GM23338 (cell line): ENCODE results near the gene ARR3. TPM values are rescaled to one million over a fixed set of nuclear protein-coding genes. Genes with fewer than 3 reads are reported as not detected.
A peak's percentile ranks its signal among the peaks of the same experiment; 100 is the strongest.

Experiments
- ATAC-seq: fragments of 200-7000 bp; cut with Tn5 transposase; 3 replicates; pipeline ENCODE4 v1.9.1; 2020
- DNase-seq: peaks from one replicate; pipeline ENCODE4 v3.0.0-alpha.2; 2015; ENCODE audit warnings: low spot score
- H2AFZ ChIP-seq: fragments of 200-600 bp; sonication (generic); 2 replicates; pipeline ENCODE4 v1.8.0; 2016; ENCODE audit warnings: antibody characterized with exemption, mild to moderate bottlenecking, moderate library complexity
- H3F3A ChIP-seq: fragments of 200-600 bp; sonication (generic); replicated peaks from 2 replicates; pipeline ENCODE4 v1.8.0; 2017; ENCODE audit warnings: antibody characterized with exemption, mixed run types, low read depth
- H3K27ac ChIP-seq: fragments of 200-600 bp; sonication (generic); 2 replicates; pipeline ENCODE4 v1.6.1; 2016; ENCODE audit warnings: low read depth
- H3K27me3 ChIP-seq: fragments of 200-600 bp; sonication (generic); 2 replicates; pipeline ENCODE4 v1.8.0; 2016; ENCODE audit warnings: mild to moderate bottlenecking, mixed run types, moderate library complexity; ENCODE audit not compliant: insufficient read depth
- H3K36me3 ChIP-seq: fragments of 200-600 bp; sonication (generic); 2 replicates; pipeline ENCODE4 v1.8.0; 2016; ENCODE audit warnings: mild to moderate bottlenecking; ENCODE audit not compliant: insufficient read depth
- H3K4me1 ChIP-seq: fragments of 200-600 bp; sonication (generic); 2 replicates; pipeline ENCODE4 v1.8.0; 2016; ENCODE audit warnings: mild to moderate bottlenecking, moderate library complexity; ENCODE audit not compliant: insufficient read depth
- H3K4me2 ChIP-seq: fragments of 200-600 bp; sonication (generic); 2 replicates; pipeline ENCODE4 v1.7.1; 2017; ENCODE audit warnings: mixed run types
- H3K4me3 ChIP-seq: fragments of 200-600 bp; sonication (generic); 2 replicates; pipeline ENCODE4 v1.6.1; 2016; ENCODE audit warnings: mixed run types
- H3K79me2 ChIP-seq: fragments of 200-600 bp; sonication (generic); replicated peaks from 2 replicates; pipeline ENCODE4 v1.8.0; 2017; ENCODE audit warnings: mild to moderate bottlenecking; ENCODE audit not compliant: insufficient read depth
- H3K9me2 ChIP-seq: fragments of 200-600 bp; sonication (generic); 2 replicates; pipeline ENCODE4 v1.8.0; 2017; ENCODE audit not compliant: insufficient read depth
- H4K20me1 ChIP-seq: fragments of 200-600 bp; sonication (generic); replicated peaks from 2 replicates; pipeline ENCODE4 v1.8.0; 2017; ENCODE audit warnings: mild to moderate bottlenecking; ENCODE audit not compliant: insufficient read depth
- H3K27ac Mint-ChIP-seq: 2 replicates; pipeline ENCODE4 v1.8.0; 2020; ENCODE audit warnings: inconsistent platforms, mild to moderate bottlenecking, moderate library complexity, mixed read lengths
- H3K27me3 Mint-ChIP-seq: 3 replicates; pipeline ENCODE4 v1.8.0; 2022; ENCODE audit warnings: low read depth, mild to moderate bottlenecking, moderate library complexity, mixed read lengths, inconsistent platforms; ENCODE audit not compliant: insufficient read depth, poor library complexity
- H3K36me3 Mint-ChIP-seq: 3 replicates; pipeline ENCODE4 v1.8.0; 2021; ENCODE audit warnings: low read depth, mild to moderate bottlenecking, inconsistent platforms, moderate library complexity, mixed read lengths
- H3K4me1 Mint-ChIP-seq: 3 replicates; pipeline ENCODE4 v1.8.0; 2020; ENCODE audit warnings: mild to moderate bottlenecking, inconsistent platforms, mixed read lengths
- H3K4me3 Mint-ChIP-seq: 3 replicates; pipeline ENCODE4 v1.8.0; 2021; ENCODE audit warnings: moderate library complexity, mild to moderate bottlenecking, inconsistent platforms, mixed read lengths
- H3K9me3 Mint-ChIP-seq: 3 replicates; pipeline ENCODE4 v1.8.0; 2020; ENCODE audit warnings: moderate library complexity, mild to moderate bottlenecking, inconsistent platforms, mixed read lengths
- EZH2 ChIP-seq: fragments of 200-600 bp; sonication (generic); IDR thresholded peaks from one replicate; pipeline ENCODE4 v1.8.0; 2017; ENCODE audit warnings: antibody characterized with exemption, mild to moderate bottlenecking, low read depth; ENCODE audit not compliant: unreplicated experiment
- EZH2phosphoT487 ChIP-seq: fragments of 200-600 bp; sonication (generic); IDR thresholded peaks from one replicate; pipeline ENCODE4 v1.8.1; 2018; ENCODE audit warnings: antibody characterized with exemption; ENCODE audit not compliant: unreplicated experiment
- ZNF331 ChIP-seq: fragments of 250-450 bp; sonication (Bioruptor Pico); IDR thresholded peaks from 2 replicates; pipeline ENCODE4 v1.5.0; 2020; ENCODE audit warnings: low read depth, mild to moderate bottlenecking, moderate library complexity
- polyA plus RNA-seq: library from polyadenylated mRNA; unstranded; fragments of >200 nt; fragmentation: Nextera tagmentation; extraction: Ambion mirVana; gene quantifications from 2 replicates; pipeline ENCODE4 v1.2.1, GENCODE V29; 2016
- total RNA-seq: library from RNA; depleted of rRNA; stranded (reverse); fragments of >200 nt; shearing (Covaris generic); gene quantifications from 2 replicates; pipeline ENCODE4 v1.2.3, GENCODE V29; 2014
- TF ChIP-seq, protein P1 (sequence below), 2 experiments: fragments of 200-600 bp in 1 of 2; sonication (generic) in 1 of 2; conservative IDR thresholded peaks; 2 replicates each; pipeline versions ENCODE4 v1.5.1 to v1.6.1; 2016 to 2017; ENCODE audit warnings: antibody characterized with exemption in 2 of 2, low read depth in 2 of 2, mild to moderate bottlenecking in 2 of 2, moderate library complexity in 1 of 2
- TF ChIP-seq, protein P2 (sequence below): fragments of 250-450 bp; sonication (Bioruptor Pico); IDR thresholded peaks from 2 replicates; pipeline ENCODE4 v1.5.0; 2020; ENCODE audit warnings: mild to moderate bottlenecking, moderate library complexity
- TF ChIP-seq, protein P3 (sequence below): IDR thresholded peaks from 2 replicates; pipeline ENCODE4 v1.6.1; 2016; ENCODE audit warnings: antibody characterized with exemption

The ARR3 gene
- total and polyA plus RNA-seq, 2 experiments from 2014 or later, result not detected

DNA sequence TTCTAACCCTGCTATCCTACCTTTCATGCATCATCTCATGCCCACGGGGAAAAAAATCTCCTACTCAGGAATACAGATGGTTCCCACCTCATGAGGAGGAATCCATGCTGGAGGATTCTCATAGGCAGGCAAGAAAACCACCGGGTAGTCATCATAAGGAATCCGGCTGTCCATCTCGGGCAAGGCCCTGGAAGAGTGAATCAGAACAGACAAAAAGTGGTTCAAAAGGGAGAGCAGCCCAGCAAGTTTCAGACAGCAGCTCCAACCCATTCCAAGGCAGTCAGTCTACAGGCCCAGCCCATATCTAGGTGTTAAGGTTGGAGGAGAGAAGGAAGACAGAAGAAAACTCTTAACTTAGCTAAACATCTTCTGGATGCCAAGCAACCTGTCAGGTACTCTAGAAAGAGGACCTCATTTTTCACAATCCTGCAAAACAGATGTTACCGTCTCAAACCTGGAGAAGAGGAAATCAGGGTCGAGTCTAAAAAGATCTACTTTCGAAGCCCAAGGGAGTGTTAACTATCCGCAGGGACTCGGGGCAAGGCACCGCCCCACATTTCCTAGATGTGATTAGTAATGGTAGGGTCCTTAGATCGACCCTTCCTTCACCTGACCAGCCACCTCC lies 21.1 kb downstream of the ARR3 start:
- peaks cover 5% of the 10 kb centered on the region; the same call in 1 of the 2 replicates for H3K36me3 ChIP-seq
- peak overlapping the region; percentile 80; the same call in 1 of the 2 replicates for H2AFZ ChIP-seq
- H3K27ac ChIP-seq, result no peak overlapping the region
- peaks cover 23% of the 10 kb centered on the region for H3K79me2 ChIP-seq
- peak overlapping the region; percentile 73 for H3K4me3 ChIP-seq
- H3K4me1 Mint-ChIP-seq, result peaks cover 5% of the 10 kb centered on the region; the same call in 2 of the 3 replicates
- no peak for DNase-seq
- H3K9me3 Mint-ChIP-seq, result no peaks in the 10 kb centered on the region; the same call in 2 of the 3 replicates
- H4K20me1 ChIP-seq, result no peaks in the 10 kb centered on the region
- no peaks in the 10 kb centered on the region for H3K27me3 ChIP-seq
- TF ChIP-seq, protein P1, sequence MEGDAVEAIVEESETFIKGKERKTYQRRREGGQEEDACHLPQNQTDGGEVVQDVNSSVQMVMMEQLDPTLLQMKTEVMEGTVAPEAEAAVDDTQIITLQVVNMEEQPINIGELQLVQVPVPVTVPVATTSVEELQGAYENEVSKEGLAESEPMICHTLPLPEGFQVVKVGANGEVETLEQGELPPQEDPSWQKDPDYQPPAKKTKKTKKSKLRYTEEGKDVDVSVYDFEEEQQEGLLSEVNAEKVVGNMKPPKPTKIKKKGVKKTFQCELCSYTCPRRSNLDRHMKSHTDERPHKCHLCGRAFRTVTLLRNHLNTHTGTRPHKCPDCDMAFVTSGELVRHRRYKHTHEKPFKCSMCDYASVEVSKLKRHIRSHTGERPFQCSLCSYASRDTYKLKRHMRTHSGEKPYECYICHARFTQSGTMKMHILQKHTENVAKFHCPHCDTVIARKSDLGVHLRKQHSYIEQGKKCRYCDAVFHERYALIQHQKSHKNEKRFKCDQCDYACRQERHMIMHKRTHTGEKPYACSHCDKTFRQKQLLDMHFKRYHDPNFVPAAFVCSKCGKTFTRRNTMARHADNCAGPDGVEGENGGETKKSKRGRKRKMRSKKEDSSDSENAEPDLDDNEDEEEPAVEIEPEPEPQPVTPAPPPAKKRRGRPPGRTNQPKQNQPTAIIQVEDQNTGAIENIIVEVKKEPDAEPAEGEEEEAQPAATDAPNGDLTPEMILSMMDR (conservative IDR thresholded peaks at IDR 0.05; ENCODE audit: low read depth in 2 of 2), result no peak
- TF ChIP-seq EZH2, result no peak
- no peak for TF ChIP-seq EZH2phosphoT487
- no peak for TF ChIP-seq ZNF331 (CRISPR knock-in tag)
- no peaks in the 10 kb centered on the region for H3F3A ChIP-seq
- H3K36me3 Mint-ChIP-seq, result peaks cover 11% of the 10 kb centered on the region; the same call in 2 of the 3 replicates
- peak overlapping the region; percentile 96 for H3K4me3 Mint-ChIP-seq
- peaks cover 9% of the 10 kb centered on the region for H3K4me1 ChIP-seq
- no peak overlapping the region for H3K27ac Mint-ChIP-seq
- H3K4me2 ChIP-seq, result peak overlapping the region; percentile 84
- no peaks in the 10 kb centered on the region for H3K9me2 ChIP-seq
- no peaks in the 10 kb centered on the region for H3K27me3 Mint-ChIP-seq
- no peak for ATAC-seq

DNA sequence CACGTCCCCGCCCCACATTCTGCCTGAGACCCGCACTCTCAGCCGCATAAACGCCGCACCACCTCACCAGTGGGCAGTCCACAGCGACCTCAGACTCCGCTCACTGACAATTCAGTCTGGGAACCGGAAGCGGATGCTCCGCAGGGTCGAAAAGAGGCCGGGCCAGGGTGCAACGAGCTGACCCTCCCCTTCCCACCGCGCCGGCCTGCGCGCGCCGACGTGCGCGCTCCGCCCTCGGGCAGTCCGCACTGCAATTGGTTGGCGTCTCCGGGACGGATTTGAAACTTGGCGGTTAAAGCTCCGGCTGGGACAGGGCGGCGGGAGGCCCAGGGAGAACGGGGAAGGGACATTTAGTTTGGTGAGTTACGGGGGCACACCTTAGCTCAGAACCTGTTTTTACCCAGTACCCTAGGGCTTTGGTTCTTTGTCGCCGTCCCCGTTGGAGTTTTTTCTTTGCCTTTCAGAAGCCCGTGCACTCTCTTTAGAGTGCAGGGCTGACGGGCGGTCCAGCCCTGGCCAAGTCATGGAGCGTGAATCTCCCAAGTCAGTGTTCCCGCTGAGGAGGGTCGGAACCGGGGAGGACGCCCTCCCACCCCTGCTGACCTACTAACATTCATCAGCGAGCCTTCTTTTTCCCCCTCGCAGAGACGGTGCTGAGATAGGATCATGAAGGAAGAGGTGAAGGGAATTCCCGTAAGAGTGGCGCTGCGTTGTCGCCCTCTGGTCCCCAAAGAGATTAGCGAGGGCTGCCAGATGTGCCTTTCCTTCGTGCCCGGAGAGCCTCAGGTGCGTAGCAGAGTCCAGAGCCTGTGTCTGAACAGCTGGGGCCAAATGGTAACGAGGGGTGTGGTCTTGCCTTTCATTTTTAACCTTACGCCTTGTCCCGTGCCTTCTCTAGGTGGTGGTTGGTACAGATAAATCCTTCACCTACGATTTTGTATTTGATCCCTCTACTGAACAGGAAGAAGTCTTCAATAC lies 21.9 kb downstream of the ARR3 start, which contains the start of the genes KIF4A and PDZD11:
Gene KIF4A (plus strand): TSS at position 312 of the 978 bp plus-strand sequence. CDS start 355 bp downstream, at position 667.
Gene PDZD11 (minus strand): TSS at position 135 of the 978 bp plus-strand sequence. CDS start 586 bp downstream, outside the sequence.
- Mint-ChIP-seq H3K4me1 (peaks cover 5% of the 10 kb centered on the region; the same call in 2 of the 3 replicates), H3K27ac (peak within 1 kb of the TSS; percentile 96), H3K27me3 (no peaks in the 10 kb centered on the region), H3K36me3 (peaks cover 11% of the 10 kb centered on the region; the same call in 2 of the 3 replicates), H3K4me3 (peak within 1 kb of the TSS; percentile 96), H3K9me3 (no peaks in the 10 kb centered on the region; the same call in 2 of the 3 replicates)
- Histone ChIP-seq H3K27me3 (no peaks in the 10 kb centered on the region), H2AFZ (peak within 1 kb of the TSS; percentile 80; the same call in 1 of the 2 replicates), H4K20me1 (no peaks in the 10 kb centered on the region), H3K9me2 (no peaks in the 10 kb centered on the region), H3K4me3 (peak within 1 kb of the TSS; percentile 73), H3K27ac (peak within 1 kb of the TSS; percentile 84), H3K79me2 (peaks cover 23% of the 10 kb centered on the region), H3K4me2 (peak within 1 kb of the TSS; percentile 84), H3K36me3 (peaks cover 5% of the 10 kb centered on the region; the same call in 1 of the 2 replicates), H3K4me1 (peaks cover 9% of the 10 kb centered on the region), H3F3A (no peaks in the 10 kb centered on the region)
- peak; percentile 99 for ATAC-seq
- DNase-seq, result peak; percentile 78
- TF ChIP-seq, protein P2, sequence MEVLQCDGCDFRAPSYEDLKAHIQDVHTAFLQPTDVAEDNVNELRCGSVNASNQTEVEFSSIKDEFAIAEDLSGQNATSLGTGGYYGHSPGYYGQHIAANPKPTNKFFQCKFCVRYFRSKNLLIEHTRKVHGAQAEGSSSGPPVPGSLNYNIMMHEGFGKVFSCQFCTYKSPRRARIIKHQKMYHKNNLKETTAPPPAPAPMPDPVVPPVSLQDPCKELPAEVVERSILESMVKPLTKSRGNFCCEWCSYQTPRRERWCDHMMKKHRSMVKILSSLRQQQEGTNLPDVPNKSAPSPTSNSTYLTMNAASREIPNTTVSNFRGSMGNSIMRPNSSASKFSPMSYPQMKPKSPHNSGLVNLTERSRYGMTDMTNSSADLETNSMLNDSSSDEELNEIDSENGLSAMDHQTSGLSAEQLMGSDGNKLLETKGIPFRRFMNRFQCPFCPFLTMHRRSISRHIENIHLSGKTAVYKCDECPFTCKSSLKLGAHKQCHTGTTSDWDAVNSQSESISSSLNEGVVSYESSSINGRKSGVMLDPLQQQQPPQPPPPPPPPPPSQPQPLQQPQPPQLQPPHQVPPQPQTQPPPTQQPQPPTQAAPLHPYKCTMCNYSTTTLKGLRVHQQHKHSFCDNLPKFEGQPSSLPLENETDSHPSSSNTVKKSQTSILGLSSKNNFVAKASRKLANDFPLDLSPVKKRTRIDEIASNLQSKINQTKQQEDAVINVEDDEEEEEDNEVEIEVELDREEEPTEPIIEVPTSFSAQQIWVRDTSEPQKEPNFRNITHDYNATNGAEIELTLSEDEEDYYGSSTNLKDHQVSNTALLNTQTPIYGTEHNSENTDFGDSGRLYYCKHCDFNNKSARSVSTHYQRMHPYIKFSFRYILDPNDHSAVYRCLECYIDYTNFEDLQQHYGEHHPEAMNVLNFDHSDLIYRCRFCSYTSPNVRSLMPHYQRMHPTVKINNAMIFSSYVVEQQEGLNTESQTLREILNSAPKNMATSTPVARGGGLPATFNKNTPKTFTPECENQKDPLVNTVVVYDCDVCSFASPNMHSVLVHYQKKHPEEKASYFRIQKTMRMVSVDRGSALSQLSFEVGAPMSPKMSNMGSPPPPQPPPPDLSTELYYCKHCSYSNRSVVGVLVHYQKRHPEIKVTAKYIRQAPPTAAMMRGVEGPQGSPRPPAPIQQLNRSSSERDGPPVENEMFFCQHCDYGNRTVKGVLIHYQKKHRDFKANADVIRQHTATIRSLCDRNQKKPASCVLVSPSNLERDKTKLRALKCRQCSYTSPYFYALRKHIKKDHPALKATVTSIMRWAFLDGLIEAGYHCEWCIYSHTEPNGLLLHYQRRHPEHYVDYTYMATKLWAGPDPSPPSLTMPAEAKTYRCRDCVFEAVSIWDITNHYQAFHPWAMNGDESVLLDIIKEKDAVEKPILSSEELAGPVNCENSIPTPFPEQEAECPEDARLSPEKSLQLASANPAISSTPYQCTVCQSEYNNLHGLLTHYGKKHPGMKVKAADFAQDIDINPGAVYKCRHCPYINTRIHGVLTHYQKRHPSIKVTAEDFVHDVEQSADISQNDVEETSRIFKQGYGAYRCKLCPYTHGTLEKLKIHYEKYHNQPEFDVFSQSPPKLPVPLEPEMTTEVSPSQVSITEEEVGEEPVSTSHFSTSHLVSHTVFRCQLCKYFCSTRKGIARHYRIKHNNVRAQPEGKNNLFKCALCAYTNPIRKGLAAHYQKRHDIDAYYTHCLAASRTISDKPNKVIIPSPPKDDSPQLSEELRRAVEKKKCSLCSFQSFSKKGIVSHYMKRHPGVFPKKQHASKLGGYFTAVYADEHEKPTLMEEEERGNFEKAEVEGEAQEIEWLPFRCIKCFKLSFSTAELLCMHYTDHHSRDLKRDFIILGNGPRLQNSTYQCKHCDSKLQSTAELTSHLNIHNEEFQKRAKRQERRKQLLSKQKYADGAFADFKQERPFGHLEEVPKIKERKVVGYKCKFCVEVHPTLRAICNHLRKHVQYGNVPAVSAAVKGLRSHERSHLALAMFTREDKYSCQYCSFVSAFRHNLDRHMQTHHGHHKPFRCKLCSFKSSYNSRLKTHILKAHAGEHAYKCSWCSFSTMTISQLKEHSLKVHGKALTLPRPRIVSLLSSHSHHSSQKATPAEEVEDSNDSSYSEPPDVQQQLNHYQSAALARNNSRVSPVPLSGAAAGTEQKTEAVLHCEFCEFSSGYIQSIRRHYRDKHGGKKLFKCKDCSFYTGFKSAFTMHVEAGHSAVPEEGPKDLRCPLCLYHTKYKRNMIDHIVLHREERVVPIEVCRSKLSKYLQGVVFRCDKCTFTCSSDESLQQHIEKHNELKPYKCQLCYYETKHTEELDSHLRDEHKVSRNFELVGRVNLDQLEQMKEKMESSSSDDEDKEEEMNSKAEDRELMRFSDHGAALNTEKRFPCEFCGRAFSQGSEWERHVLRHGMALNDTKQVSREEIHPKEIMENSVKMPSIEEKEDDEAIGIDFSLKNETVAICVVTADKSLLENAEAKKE (CRISPR knock-in tag), result no peak
- TF ChIP-seq, protein P3, sequence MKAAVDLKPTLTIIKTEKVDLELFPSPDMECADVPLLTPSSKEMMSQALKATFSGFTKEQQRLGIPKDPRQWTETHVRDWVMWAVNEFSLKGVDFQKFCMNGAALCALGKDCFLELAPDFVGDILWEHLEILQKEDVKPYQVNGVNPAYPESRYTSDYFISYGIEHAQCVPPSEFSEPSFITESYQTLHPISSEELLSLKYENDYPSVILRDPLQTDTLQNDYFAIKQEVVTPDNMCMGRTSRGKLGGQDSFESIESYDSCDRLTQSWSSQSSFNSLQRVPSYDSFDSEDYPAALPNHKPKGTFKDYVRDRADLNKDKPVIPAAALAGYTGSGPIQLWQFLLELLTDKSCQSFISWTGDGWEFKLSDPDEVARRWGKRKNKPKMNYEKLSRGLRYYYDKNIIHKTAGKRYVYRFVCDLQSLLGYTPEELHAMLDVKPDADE, result peak; percentile 55
